ENCODE data around the gene ATP10B. TPM values are rescaled to one million over a fixed set of nuclear protein-coding genes. Genes with fewer than 3 reads are reported as not detected.

Gene ATP10B
- total and polyA plus RNA-seq, 2 of the 13 experiments (the other 11 are each of a cell fraction or from before 2014, with no cell fraction given), result not detected

DNA sequence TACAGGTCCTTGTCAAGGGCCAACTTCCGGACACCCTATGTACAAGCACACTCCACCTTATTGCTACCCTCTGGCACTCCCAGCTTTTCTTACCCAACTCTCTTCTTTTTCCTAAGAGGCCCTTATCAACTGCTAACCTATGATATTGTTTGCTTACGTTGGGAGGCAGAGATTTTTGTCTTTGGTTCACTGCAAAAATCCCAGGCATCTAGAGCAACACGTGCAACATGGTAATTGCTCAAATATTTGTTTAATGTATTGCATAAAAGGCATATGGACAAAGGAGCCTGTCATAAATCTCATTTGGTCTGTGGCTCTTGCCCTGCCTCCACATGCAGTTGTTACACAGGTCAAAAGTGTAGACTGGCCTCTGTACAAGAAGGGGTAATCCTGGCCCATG is 35.8 kb upstream of the ATP10B start (continued):
- TF ChIP-seq, protein P1, sequence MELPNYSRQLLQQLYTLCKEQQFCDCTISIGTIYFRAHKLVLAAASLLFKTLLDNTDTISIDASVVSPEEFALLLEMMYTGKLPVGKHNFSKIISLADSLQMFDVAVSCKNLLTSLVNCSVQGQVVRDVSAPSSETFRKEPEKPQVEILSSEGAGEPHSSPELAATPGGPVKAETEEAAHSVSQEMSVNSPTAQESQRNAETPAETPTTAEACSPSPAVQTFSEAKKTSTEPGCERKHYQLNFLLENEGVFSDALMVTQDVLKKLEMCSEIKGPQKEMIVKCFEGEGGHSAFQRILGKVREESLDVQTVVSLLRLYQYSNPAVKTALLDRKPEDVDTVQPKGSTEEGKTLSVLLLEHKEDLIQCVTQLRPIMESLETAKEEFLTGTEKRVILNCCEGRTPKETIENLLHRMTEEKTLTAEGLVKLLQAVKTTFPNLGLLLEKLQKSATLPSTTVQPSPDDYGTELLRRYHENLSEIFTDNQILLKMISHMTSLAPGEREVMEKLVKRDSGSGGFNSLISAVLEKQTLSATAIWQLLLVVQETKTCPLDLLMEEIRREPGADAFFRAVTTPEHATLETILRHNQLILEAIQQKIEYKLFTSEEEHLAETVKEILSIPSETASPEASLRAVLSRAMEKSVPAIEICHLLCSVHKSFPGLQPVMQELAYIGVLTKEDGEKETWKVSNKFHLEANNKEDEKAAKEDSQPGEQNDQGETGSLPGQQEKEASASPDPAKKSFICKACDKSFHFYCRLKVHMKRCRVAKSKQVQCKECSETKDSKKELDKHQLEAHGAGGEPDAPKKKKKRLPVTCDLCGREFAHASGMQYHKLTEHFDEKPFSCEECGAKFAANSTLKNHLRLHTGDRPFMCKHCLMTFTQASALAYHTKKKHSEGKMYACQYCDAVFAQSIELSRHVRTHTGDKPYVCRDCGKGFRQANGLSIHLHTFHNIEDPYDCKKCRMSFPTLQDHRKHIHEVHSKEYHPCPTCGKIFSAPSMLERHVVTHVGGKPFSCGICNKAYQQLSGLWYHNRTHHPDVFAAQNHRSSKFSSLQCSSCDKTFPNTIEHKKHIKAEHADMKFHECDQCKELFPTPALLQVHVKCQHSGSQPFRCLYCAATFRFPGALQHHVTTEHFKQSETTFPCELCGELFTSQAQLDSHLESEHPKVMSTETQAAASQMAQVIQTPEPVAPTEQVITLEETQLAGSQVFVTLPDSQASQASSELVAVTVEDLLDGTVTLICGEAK (IDR thresholded peaks at IDR 0.05), result no peak
- TF ChIP-seq, protein P1 (CRISPR knock-in tag; IDR thresholded peaks at IDR 0.05), result no peak
- TF ChIP-seq TARDBP (CRISPR knock-in tag; IDR thresholded peaks at IDR 0.05) (peak; percentile 53; the same call in 1 of the 2 replicates), HNF4A (CRISPR knock-in tag; IDR thresholded peaks at IDR 0.05) (peak; percentile 79), KDM1A (CRISPR knock-in tag; IDR thresholded peaks at IDR 0.05) (peak; percentile 78; the same call in 1 of the 2 replicates), ZNF451 (CRISPR knock-in tag; IDR thresholded peaks at IDR 0.05) (no peak), TFE3 (CRISPR knock-in tag; IDR thresholded peaks at IDR 0.05) (peak; percentile 81), BHLHE40 (IDR thresholded peaks at IDR 0.05; ENCODE audit: low read length) (peak; percentile 98), SUZ12 (IDR thresholded peaks at IDR 0.05; ENCODE audit: low read depth, low read length) (no peak), ATF7 (IDR thresholded peaks at IDR 0.05) (0 out of 2 replicates have a peak, but pooled peaks have one; percentile 3), ATF7 (CRISPR knock-in tag; IDR thresholded peaks at IDR 0.05) (no peak), NBN (conservative IDR thresholded peaks at IDR 0.05) (no peak), REL (CRISPR knock-in tag; conservative IDR thresholded peaks at IDR 0.05) (no peak), HOXA3 (CRISPR knock-in tag; IDR thresholded peaks at IDR 0.05) (peak; percentile 39; the same call in 1 of the 2 replicates), ZNF530 (CRISPR knock-in tag; IDR thresholded peaks at IDR 0.05; ENCODE audit: low read depth) (no peak), IRF2 (CRISPR knock-in tag; IDR thresholded peaks at IDR 0.05) (peak; percentile 68; the same call in 1 of the 2 replicates), NFIC (IDR thresholded peaks at IDR 0.05; ENCODE audit: low read length) (peak; percentile 63; the same call in 1 of the 2 replicates), TBL1XR1 (IDR thresholded peaks at IDR 0.05; ENCODE audit: borderline replicate concordance, low read length, partially characterized antibody) (peak; percentile 33), HNF4G (IDR thresholded peaks at IDR 0.05; ENCODE audit: borderline replicate concordance, low read depth, low read length) (peak; percentile 9; the same call in 1 of the 2 replicates), HNF4G (CRISPR knock-in tag; IDR thresholded peaks at IDR 0.05; ENCODE audit: borderline replicate concordance, low read depth) (no peak)
- TF ChIP-seq, protein P2, sequence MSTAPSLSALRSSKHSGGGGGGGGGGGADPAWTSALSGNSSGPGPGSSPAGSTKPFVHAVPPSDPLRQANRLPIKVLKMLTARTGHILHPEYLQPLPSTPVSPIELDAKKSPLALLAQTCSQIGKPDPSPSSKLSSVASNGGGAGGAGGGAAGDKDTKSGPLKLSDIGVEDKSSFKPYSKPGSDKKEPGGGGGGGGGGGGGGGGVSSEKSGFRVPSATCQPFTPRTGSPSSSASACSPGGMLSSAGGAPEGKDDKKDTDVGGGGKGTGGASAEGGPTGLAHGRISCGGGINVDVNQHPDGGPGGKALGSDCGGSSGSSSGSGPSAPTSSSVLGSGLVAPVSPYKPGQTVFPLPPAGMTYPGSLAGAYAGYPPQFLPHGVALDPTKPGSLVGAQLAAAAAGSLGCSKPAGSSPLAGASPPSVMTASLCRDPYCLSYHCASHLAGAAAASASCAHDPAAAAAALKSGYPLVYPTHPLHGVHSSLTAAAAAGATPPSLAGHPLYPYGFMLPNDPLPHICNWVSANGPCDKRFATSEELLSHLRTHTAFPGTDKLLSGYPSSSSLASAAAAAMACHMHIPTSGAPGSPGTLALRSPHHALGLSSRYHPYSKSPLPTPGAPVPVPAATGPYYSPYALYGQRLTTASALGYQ (CRISPR knock-in tag; IDR thresholded peaks at IDR 0.05), result peak; percentile 65
